ENCODE results near the gene CHD9.
"Not testable (repeated sequence)": the region's sequence is repeated elsewhere in the genome, so short reads cannot be mapped to it uniquely, and the experiment has no call there.

CHD9 gene

GRCh38 chr16:53047515-53047914, 7.3 kb upstream of the CHD9 start:
- DNase-seq = not testable (repeated sequence)

DNA sequence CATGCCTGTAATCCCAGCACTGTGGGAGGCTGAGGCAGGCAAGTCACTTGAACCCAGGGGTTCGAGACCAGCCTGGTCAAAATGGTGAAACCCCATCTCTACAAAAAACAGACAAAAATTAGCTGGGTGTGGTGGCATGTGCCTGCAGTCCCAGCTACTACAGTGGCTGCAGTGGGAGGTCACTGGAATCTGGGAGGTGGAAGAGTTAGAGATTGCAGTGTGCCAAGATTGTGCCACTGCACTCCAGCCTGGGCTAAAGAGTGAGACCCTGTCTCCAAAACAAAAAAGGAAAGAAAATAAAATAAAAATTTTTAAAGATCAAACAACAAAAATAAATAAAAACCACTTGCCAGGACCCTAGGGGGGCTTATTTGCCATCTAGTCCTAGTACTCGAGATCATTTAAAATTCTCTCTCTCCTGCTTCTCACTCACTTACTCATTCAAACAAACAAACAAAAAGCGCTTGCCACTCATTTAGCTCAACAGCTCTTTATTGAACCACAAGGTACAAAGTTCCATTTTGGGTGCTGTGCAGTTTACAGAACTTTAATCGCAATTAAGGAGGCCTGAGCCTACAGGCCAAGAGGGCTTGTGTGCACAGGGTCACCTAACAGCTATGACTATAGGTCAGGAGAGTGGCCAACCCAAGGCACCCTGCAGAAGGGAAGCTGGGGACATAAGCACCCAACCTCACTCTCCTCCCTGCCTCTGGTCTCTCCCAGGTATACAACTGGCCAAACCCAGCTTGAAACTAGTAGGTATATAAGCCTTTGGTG, 6.5 kb upstream of the CHD9 start:
- DNase-seq = no peak

DNA sequence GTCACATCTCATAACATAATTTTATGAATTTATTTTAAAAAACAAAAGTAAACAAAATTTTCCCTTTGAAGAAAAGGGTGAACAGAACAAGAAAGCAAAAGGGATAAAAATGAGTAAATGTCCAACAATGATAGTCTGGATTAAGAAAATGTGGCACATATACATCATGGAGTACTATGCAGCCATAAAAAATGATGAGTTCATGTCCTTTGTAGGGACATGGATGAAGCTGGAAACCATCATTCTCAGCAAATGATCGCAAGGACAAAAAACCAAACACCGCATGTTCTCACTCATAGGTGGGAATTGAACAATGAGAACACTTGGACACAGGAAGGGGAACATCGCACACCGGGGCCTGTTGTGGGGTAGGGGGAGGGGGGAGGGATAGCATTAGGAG, 3.5 kb upstream of the CHD9 start:
- DNase-seq = not testable (repeated sequence)

- DNase-seq = peak in 1 of 3 experiments; percentile 4
These were observed 2.0 kb upstream of the CHD9 start, which contains the start of gene CHD9NB for GRCh38 chr16:53052519-53053501. TSS of gene CHD9NB (minus strand) at chr16:53052897. CDS start at chr16:53044158, 8,739 bp downstream.

- DNase-seq = no peak
These were observed 673 bp upstream of the CHD9 start for GRCh38 chr16:53053967-53054669.

GRCh38 chr16:53055541-53056391, 975 bp downstream of the CHD9 start:
- peak in 1 of 3 experiments; percentile 63 for DNase-seq

- no peak for DNase-seq
These were observed 1.6 kb downstream of the CHD9 start for GRCh38 chr16:53056392-53056881.

DNA sequence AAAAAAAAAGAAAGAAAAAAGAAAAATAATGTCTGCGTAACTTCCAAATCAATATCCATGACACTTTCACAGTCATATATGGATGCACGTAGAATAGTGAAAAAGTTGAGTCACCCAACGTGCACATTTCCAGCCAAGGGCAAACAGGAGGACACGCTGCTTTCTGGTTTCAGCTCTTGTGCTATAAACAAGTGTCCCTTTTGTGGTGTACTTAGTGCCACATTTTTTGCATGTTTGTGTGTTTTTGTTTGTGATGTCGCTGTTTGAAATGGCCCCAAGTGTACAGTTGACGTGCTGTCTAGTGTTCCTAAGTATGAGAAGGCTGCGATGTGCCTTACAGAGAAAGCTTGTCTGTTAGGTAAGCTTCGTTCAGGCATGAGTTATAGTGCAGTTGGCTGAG, 2.9 kb downstream of the CHD9 start:
- DNase-seq = no peak

DNA sequence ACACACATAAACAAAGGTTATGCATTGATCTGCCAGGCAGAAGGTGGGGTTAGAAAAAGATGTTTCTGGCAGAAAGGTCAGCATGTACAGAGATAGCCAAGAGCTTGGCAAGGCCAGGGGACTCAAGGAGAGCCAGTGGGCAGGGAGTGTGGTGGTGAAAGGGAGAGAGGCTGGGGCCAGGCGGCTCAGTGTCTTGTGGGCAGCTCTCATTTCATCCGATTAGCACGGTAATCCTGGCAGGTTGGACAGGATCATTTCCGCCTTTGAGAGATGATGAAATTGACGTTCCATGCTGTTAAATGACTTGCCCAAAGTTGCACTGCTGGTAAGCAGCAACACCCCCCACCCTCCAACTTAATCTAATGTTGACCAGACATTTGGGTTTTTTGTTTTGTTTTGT, 3.6 kb downstream of the CHD9 start:
- no peak for DNase-seq

DNA sequence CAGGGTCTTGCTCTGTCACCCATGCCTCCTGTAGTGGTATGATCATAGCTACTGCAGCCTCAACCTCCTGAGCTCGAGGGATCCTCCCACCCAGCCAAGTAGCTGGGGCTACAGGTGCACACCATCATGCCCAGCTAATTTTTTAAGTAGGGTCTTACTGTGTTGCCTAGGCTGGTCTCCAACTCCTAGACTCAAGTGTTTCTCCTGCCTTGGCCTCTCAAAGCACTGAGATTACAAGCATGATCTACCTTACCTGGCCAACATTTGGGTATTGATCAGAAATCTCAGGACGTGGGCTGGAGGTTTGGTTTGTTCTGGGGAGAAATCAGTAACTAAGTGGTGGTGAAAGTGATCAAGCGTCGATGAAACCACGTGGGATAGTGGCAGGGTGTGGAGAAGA, 4.1 kb downstream of the CHD9 start:
- no peak for DNase-seq

DNA sequence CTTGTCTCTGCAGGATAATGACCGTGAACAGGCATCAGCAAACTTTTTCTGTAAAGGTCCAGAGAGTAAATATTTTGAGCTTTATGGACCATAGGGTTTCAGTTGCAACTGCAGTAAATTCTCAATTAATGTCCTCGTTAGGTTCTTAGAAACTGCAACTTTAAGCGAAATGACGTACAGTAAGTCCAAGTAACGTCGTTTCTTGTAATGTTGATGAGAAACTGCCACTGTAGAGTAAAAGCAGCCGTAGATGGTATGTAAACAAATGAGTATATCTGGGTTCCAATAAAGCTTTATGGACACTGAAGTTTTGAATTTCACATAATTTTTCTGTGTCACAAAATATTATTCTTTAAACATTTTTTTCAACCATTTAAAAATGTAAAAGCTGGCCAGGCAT, 4.9 kb downstream of the CHD9 start:
- no peak for DNase-seq

DNA sequence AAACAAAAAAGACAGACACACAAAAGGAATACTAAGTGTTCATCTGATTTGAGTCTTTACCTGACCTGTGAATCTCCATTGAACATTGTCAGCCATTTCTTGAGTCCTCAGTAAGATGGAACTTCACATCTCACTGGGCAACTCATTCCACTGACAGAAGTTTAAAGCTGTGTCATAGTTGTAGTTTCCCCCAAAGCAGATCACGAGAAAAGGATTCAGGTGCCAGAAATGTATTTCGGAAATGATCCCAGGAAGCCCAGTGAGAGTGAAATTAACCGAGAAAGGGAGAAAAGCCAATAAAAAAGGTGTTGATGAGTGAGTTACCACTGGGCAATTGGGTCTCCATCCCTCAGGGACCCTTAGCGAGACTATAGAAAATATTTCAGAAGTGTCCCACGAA, 6.5 kb downstream of the CHD9 start:
- DNase-seq = no peak

DNA sequence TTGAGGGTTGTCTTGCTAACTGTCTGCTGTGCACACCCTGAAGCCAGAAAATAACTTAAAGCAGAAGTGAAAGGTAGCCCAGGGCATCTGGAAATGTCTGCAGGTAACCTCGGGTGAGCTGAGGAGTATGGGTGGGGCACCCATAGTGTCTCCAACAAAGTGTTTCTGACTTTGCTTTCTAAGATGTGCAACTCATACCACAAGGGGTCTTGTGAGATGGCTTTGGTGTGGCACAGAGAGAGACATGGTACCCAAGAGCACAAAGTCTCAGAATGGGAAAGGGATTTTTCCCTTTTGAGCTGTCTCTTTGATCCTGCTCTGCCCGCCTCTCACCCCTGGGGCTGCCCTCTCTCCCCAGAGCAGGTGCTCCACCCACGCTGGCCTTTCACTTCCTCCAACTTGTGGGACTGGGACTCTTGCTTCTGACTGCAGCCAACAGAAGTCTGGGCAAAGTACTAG, 6.9 kb downstream of the CHD9 start:
- DNase-seq = no peak

GRCh38 chr16:53064081-53064578, 9.3 kb downstream of the CHD9 start:
- no peak for DNase-seq

- DNase-seq = no peak
These were observed 10.8 kb downstream of the CHD9 start for GRCh38 chr16:53065461-53066061.

- DNase-seq = no peak
These were observed 12.9 kb downstream of the CHD9 start for GRCh38 chr16:53067675-53068074.

DNA sequence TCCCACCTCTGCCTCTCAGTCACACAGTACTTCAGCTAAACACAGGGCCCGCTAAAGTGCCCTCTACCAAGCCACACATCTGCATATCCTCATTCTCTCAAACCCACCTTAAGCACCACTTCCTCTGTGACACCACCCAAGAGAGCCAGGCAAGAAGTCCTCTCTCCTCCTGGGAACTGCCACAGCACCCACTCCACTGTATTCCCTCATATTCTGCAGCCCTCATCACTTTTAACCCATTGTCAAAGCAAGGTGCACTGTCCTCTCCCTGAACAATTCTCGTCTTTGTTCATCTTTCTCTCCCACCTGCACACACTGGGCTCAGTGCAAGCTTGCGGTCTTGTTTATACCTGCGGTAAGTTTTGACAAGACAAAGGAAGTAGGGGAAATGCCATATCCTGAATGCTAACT, 13.6 kb downstream of the CHD9 start:
- no peak for DNase-seq

DNA sequence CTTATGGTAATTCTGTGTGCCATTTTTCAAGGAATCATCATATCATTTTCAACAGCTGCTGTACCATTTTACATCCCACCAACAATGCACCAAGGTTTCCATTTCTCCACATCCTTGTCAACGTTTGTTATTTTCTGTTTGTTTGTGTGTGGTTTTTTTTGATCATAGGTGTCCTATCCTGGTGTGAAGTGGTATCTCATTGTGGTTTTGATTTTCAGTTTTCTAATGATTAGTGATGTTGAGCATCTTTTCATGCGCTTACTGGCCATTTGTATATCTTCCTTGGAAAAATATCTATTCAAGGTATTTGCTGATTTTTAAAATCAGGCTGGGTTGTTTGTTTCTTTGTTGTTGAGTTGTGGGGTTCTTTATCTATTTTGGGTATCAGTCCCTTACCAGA, 15.0 kb downstream of the CHD9 start:
- DNase-seq = no peak

DNA sequence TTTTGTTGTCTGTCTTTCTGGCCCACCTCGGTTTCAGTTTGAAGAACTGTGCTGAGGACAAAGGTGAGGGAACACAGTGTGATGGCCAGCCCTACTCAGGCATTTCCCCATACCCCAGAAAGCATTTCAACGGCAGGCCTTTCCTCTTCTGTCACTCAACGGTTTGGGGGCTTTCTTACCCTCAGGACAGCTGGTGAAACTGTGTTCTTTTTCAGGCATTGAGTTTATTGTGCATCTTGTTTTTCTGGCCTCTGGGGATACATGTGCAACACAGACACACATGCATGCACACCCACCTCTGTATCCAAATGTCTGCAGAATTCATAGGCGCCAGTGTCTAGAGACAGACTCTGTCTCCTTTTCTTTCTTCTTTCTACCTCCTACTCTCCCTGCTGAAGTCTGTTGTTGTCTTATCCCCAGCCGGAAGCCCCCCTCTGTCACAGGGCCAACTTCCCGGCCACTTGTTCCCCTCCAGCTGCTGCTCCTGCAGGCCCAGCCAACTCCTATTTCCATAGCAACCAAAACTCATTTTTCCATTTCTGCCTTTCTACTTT, 17.0 kb downstream of the CHD9 start:
- peak in 1 of 3 experiments; percentile 18 for DNase-seq

- DNase-seq = no peak
These were observed 18.2 kb downstream of the CHD9 start for GRCh38 chr16:53073022-53073421.

DNA sequence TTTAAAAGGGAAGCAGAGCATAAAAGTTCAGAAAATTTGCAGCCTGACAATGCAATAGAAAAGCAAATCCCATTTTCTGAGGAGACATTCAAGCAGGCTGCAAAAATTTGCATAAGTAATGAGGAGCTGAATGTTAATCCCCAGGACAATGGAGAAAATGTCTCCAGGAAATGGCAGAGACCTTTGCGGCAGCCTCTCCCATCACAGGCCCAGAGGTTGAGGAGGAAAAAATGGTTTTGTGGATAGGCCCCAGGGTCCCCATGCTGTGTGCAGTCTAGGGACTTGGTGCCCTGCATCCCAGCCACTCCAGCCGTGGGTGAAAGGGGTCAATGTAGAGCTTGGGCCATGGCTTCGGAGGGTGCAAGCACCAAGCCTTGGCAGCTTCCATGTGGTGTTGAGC, 19.5 kb downstream of the CHD9 start:
- not testable (repeated sequence) for DNase-seq
